Neural cell (in vitro differentiated cells): ENCODE data around the gene ADIPOR1. TPM values are rescaled to one million over a fixed set of nuclear protein-coding genes. Genes with fewer than 3 reads are reported as not detected.
"Not testable (repeated sequence)": the region's sequence is repeated elsewhere in the genome, so short reads cannot be mapped to it uniquely, and the experiment has no call there.

Experiments used
- H2AFZ ChIP-seq: fragments of 200-600, 300-800 bp; sonication (generic), shearing (Covaris generic); 2 replicates; pipeline ENCODE4 v1.6.0; 2014; ENCODE audit warnings: low read depth, mild to moderate bottlenecking, antibody characterized with exemption, low read length, moderate library complexity
- H3F3A ChIP-seq: fragments of 200-600 bp; shearing (Covaris generic); 2 replicates; pipeline ENCODE4 v1.6.1; 2016; ENCODE audit warnings: mild to moderate bottlenecking, moderate library complexity, mixed read lengths, antibody characterized with exemption, low read length; ENCODE audit not compliant: insufficient read depth, poor library complexity, severe bottlenecking
- H3K27ac ChIP-seq: fragments of 200-600, 300-800 bp; sonication (generic), shearing (Covaris generic); 2 replicates; pipeline ENCODE4 v1.5.1; 2014; ENCODE audit warnings: mild to moderate bottlenecking, low read length, moderate library complexity
- H3K27me3 ChIP-seq: fragments of 300-800, 200-600 bp; sonication (generic), shearing (Covaris generic); 2 replicates; pipeline ENCODE4 v1.6.0; 2014; ENCODE audit warnings: mild to moderate bottlenecking, low read depth, low read length, moderate library complexity; ENCODE audit not compliant: insufficient read depth
- H3K36me3 ChIP-seq: fragments of 300-800, 200-600 bp; sonication (generic), shearing (Covaris generic); 2 replicates; pipeline ENCODE4 v1.5.1; 2014; ENCODE audit warnings: mild to moderate bottlenecking, antibody characterized with exemption, low read length, moderate library complexity; ENCODE audit not compliant: insufficient read depth
- H3K4me2 ChIP-seq: fragments of 300-800, 200-600 bp; sonication (generic), shearing (Covaris generic); 2 replicates; pipeline ENCODE4 v1.6.0; 2014; ENCODE audit warnings: mild to moderate bottlenecking, low read length
- H3K4me3 ChIP-seq: fragments of 300-800, 200-600 bp; sonication (generic), shearing (Covaris generic); 2 replicates; pipeline ENCODE4 v1.5.1; 2014; ENCODE audit warnings: mild to moderate bottlenecking, low read length, moderate library complexity
- H3K79me2 ChIP-seq: fragments of 200-600 bp; shearing (Covaris generic); replicated peaks from 2 replicates; pipeline ENCODE4 v1.6.0; 2014; ENCODE audit warnings: mild to moderate bottlenecking, low read length, moderate library complexity; ENCODE audit not compliant: insufficient read depth
- H3K9ac ChIP-seq: fragments of 300-800, 200-600 bp; sonication (generic), shearing (Covaris generic); 2 replicates; pipeline ENCODE4 v1.6.1; 2016; ENCODE audit warnings: mild to moderate bottlenecking, low read length, mixed read lengths
- H3K9me2 ChIP-seq: fragments of 200-600 bp; shearing (Covaris generic); 2 replicates; pipeline ENCODE4 v1.6.1; 2016; ENCODE audit warnings: mild to moderate bottlenecking, low read length, mixed read lengths; ENCODE audit not compliant: insufficient read depth
- H3K9me3 ChIP-seq: fragments of 200-600, 300-800 bp; sonication (generic), shearing (Covaris generic); 2 replicates; pipeline ENCODE4 v1.6.1; 2016; ENCODE audit warnings: mild to moderate bottlenecking, mixed run types, low read length, moderate library complexity, mixed read lengths
- H4K20me1 ChIP-seq: fragments of 200-600 bp; shearing (Covaris generic); 2 replicates; pipeline ENCODE4 v1.6.1; 2016; ENCODE audit warnings: mild to moderate bottlenecking, mixed run types; ENCODE audit not compliant: insufficient read depth
- CTCF ChIP-seq: fragments of 450-650 bp; IDR thresholded peaks from 2 replicates; pipeline ENCODE4 v1.5.1; 2014; ENCODE audit warnings: antibody characterized with exemption, mild to moderate bottlenecking, moderate library complexity; ENCODE audit not compliant: poor library complexity, severe bottlenecking
- EP300 ChIP-seq: fragments of 450-650 bp; conservative IDR thresholded peaks from 2 replicates; pipeline ENCODE4 v1.6.1; 2014; ENCODE audit warnings: antibody characterized with exemption, mild to moderate bottlenecking, moderate library complexity; ENCODE audit not compliant: poor library complexity, severe bottlenecking
- EZH2 ChIP-seq: fragments of 200-600, 300-800 bp; shearing (Covaris generic), sonication (generic); IDR thresholded peaks from 2 replicates; pipeline ENCODE4 v1.6.1; 2014; ENCODE audit warnings: antibody characterized with exemption, low read length, borderline replicate concordance, mild to moderate bottlenecking; ENCODE audit not compliant: insufficient read depth, poor library complexity, severe bottlenecking
- MXI1 ChIP-seq: fragments of 450-650 bp; conservative IDR thresholded peaks from 2 replicates; pipeline ENCODE4 v1.6.1; 2014; ENCODE audit warnings: antibody characterized with exemption, mild to moderate bottlenecking; ENCODE audit not compliant: poor library complexity, severe bottlenecking
- POLR2AphosphoS5 ChIP-seq: IDR thresholded peaks from 2 replicates; pipeline ENCODE4 v1.6.1; 2012
- RAD21 ChIP-seq: fragments of 450-650 bp; conservative IDR thresholded peaks from 2 replicates; pipeline ENCODE4 v1.6.1; 2014; ENCODE audit warnings: antibody characterized with exemption, mild to moderate bottlenecking, moderate library complexity
- SMC3 ChIP-seq: fragments of 450-650 bp; conservative IDR thresholded peaks from 2 replicates; pipeline ENCODE4 v1.6.1; 2014; ENCODE audit warnings: antibody characterized with exemption, mild to moderate bottlenecking, moderate library complexity; ENCODE audit not compliant: poor library complexity
- TAF1 ChIP-seq: IDR thresholded peaks from 2 replicates; pipeline ENCODE4 v1.6.1; 2012; ENCODE audit warnings: low read depth
- polyA plus RNA-seq: library from polyadenylated mRNA; depleted of rRNA; stranded (reverse); fragments of >200 nt; gene quantifications from 2 replicates; pipeline ENCODE4 v1.2.3, GENCODE V29; 2014
- TF ChIP-seq, protein P1 (sequence below): IDR thresholded peaks from 2 replicates; pipeline ENCODE4 v1.6.1; 2012; ENCODE audit warnings: borderline replicate concordance

The ADIPOR1 gene
- polyA plus RNA-seq, 1 donor from 2014 or later: 72.3 TPM

- Histone ChIP-seq H4K20me1 (no peaks in the 10 kb centered on the region), H3K4me3 (no peak overlapping the region), H3K27me3 (no peaks in the 10 kb centered on the region), H3K9ac (no peak overlapping the region), H3F3A (no peaks in the 10 kb centered on the region), H3K36me3 (peaks cover 9% of the 10 kb centered on the region), H2AFZ (no peak overlapping the region), H3K9me2 (no peaks in the 10 kb centered on the region), H3K4me2 (no peak overlapping the region), H3K79me2 (no peaks in the 10 kb centered on the region), H3K27ac (no peak overlapping the region), H3K9me3 (no peaks in the 10 kb centered on the region)
- TF ChIP-seq EZH2 (no peak), RAD21 (no peak), POLR2AphosphoS5 (no peak), SMC3 (no peak), EP300 (no peak), MXI1 (no peak), CTCF (no peak), TAF1 (no peak)
- TF ChIP-seq, protein P1, sequence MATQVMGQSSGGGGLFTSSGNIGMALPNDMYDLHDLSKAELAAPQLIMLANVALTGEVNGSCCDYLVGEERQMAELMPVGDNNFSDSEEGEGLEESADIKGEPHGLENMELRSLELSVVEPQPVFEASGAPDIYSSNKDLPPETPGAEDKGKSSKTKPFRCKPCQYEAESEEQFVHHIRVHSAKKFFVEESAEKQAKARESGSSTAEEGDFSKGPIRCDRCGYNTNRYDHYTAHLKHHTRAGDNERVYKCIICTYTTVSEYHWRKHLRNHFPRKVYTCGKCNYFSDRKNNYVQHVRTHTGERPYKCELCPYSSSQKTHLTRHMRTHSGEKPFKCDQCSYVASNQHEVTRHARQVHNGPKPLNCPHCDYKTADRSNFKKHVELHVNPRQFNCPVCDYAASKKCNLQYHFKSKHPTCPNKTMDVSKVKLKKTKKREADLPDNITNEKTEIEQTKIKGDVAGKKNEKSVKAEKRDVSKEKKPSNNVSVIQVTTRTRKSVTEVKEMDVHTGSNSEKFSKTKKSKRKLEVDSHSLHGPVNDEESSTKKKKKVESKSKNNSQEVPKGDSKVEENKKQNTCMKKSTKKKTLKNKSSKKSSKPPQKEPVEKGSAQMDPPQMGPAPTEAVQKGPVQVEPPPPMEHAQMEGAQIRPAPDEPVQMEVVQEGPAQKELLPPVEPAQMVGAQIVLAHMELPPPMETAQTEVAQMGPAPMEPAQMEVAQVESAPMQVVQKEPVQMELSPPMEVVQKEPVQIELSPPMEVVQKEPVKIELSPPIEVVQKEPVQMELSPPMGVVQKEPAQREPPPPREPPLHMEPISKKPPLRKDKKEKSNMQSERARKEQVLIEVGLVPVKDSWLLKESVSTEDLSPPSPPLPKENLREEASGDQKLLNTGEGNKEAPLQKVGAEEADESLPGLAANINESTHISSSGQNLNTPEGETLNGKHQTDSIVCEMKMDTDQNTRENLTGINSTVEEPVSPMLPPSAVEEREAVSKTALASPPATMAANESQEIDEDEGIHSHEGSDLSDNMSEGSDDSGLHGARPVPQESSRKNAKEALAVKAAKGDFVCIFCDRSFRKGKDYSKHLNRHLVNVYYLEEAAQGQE: no peak
These were observed 43.0 kb downstream of the ADIPOR1 start for GRCh38 chr1:202915146-202915545.

DNA sequence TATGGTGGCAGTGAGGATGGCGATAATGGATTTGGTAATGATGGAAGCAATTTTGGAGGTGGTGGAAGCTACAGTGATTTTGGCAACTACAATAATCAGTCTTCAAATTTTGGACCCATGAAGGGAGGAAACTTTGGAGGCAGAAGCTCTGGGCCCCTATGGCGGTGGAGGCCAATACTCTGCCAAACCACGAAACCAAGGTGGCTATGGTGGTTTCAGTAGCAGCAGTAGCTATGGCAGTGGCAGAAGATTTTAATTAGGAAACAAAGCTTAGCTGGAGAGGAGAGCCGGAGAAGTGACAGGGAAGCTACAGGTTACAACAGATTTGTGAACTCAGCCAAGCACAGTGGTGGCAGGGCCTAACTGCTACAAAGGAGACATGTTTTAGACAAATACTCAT is 45.6 kb downstream of the ADIPOR1 start:
- not testable (repeated sequence) for H4K20me1 ChIP-seq, H2AFZ ChIP-seq, H3F3A ChIP-seq, H3K27me3 ChIP-seq, H3K27ac ChIP-seq, H3K9me3 ChIP-seq, H3K79me2 ChIP-seq, H3K36me3 ChIP-seq, H3K4me2 ChIP-seq, H3K9ac ChIP-seq, H3K9me2 ChIP-seq, H3K4me3 ChIP-seq

- H3K9me3 ChIP-seq: no peaks in the 10 kb centered on the region
- no peak overlapping the region for H3K4me3 ChIP-seq
- TF ChIP-seq RAD21: no peak
- TF ChIP-seq EP300: no peak
- no peak for TF ChIP-seq MXI1
- TF ChIP-seq POLR2AphosphoS5: no peak
- no peak for TF ChIP-seq EZH2
- no peak for TF ChIP-seq TAF1
- TF ChIP-seq, protein P1: no peak
- no peak for TF ChIP-seq SMC3
- no peak for TF ChIP-seq CTCF
- H3K79me2 ChIP-seq: no peaks in the 10 kb centered on the region
- no peaks in the 10 kb centered on the region for H3F3A ChIP-seq
- no peaks in the 10 kb centered on the region for H4K20me1 ChIP-seq
- H3K36me3 ChIP-seq: peaks cover 9% of the 10 kb centered on the region
- H3K9ac ChIP-seq: no peak overlapping the region
- no peaks in the 10 kb centered on the region for H3K9me2 ChIP-seq
- no peak overlapping the region for H2AFZ ChIP-seq
- H3K4me2 ChIP-seq: no peak overlapping the region
- H3K27me3 ChIP-seq: no peaks in the 10 kb centered on the region
- no peak overlapping the region for H3K27ac ChIP-seq
These were observed 48.6 kb downstream of the ADIPOR1 start for GRCh38 chr1:202909494-202909893.
